CD4-positive, alpha-beta T cell (primary cell): ENCODE results near the gene GZMH. TPM values are rescaled to one million over a fixed set of nuclear protein-coding genes. Genes with fewer than 3 reads are reported as not detected.

Experiments used
- ATAC-seq: fragments of 200-7000 bp; cut with Tn5 transposase; one replicate; pipeline ENCODE4 v1.10.0; 2022; ENCODE audit warnings: mild to moderate bottlenecking; ENCODE audit not compliant: poor library complexity
- CTCF ChIA-PET: fragments of 350-600 bp; sonication (Branson Sonifier 250); formaldehyde crosslinking; loops from one replicate; lab custom pipeline; 2021; ENCODE audit warnings: antibody characterized with exemption, inconsistent platforms; lab: Charles Lee
- POLR2A ChIA-PET: fragments of 350-600 bp; sonication (Branson Sonifier 250); formaldehyde crosslinking; loops from one replicate; lab custom pipeline; 2021; ENCODE audit warnings: antibody characterized with exemption, inconsistent platforms; lab: Charles Lee
- DNase-seq, 14 experiments: peaks; one replicate each; pipeline ENCODE4 v3.0.0-alpha.2; 2013 to 2020; ENCODE audit warnings: mixed read lengths in 2 of 14
- H3K27ac ChIP-seq, 2 donors: one replicate each; pipeline versions ENCODE4 v1.5.1 to v1.7.0; 2013; ENCODE audit warnings: low read length in 2 of 2, low read depth in 1 of 2, mild to moderate bottlenecking in 1 of 2
- H3K27me3 ChIP-seq, 2 experiments: 1 replicate in 1 of 2; 2 replicates in 1 of 2; pipeline versions ENCODE4 v1.6.1 to v1.7.0; 2013; ENCODE audit warnings: low read length in 2 of 2, control low read depth in 1 of 2, mild to moderate bottlenecking in 1 of 2, moderate library complexity in 1 of 2; ENCODE audit not compliant: insufficient read depth in 2 of 2, control insufficient read depth in 1 of 2
- H3K36me3 ChIP-seq: one replicate; pipeline ENCODE4 v1.6.1; 2013; ENCODE audit warnings: low read length, control low read depth; ENCODE audit not compliant: insufficient read depth
- H3K4me1 ChIP-seq: one replicate; pipeline ENCODE4 v1.6.1; 2013; ENCODE audit warnings: low read length, control low read depth; ENCODE audit not compliant: insufficient read depth
- H3K4me3 ChIP-seq: one replicate; pipeline ENCODE4 v1.5.1; 2013; ENCODE audit warnings: mild to moderate bottlenecking, low read length, moderate library complexity
- H3K9me3 ChIP-seq, 2 experiments: 1 replicate in 1 of 2; 2 replicates in 1 of 2; pipeline versions ENCODE4 v1.6.1 to v1.7.0; 2013; ENCODE audit warnings: low read length in 2 of 2, mild to moderate bottlenecking in 2 of 2, control low read depth in 1 of 2, moderate library complexity in 1 of 2; ENCODE audit not compliant: control insufficient read depth in 1 of 2, insufficient read depth in 1 of 2
- H3K27ac Mint-ChIP-seq: one replicate; pipeline ENCODE4 v1.8.0; 2020; ENCODE audit warnings: mixed read lengths
- H3K27me3 Mint-ChIP-seq: one replicate; pipeline ENCODE4 v1.8.0; 2021; ENCODE audit warnings: mixed read lengths
- H3K36me3 Mint-ChIP-seq: one replicate; pipeline ENCODE4 v1.8.0; 2021; ENCODE audit warnings: low read depth, mixed read lengths
- H3K4me1 Mint-ChIP-seq: one replicate; pipeline ENCODE4 v1.8.0; 2021; ENCODE audit warnings: low read depth, mixed read lengths
- H3K4me3 Mint-ChIP-seq: one replicate; pipeline ENCODE4 v1.8.0; 2020; ENCODE audit warnings: mild to moderate bottlenecking, mixed read lengths
- H3K9me3 Mint-ChIP-seq: one replicate; pipeline ENCODE4 v1.8.0; 2020; ENCODE audit warnings: mixed read lengths
- CTCF ChIP-seq: fragments of 200-600 bp; IDR thresholded peaks from one replicate; pipeline ENCODE4 v1.8.0; 2022; ENCODE audit warnings: antibody characterized with exemption, mild to moderate bottlenecking
- intact Hi-C, 2 experiments: fragments of 100-400 bp; cut with DNase I in 1 of 2; cut with micrococcal nuclease in 1 of 2; formaldehyde crosslinking; loops; one replicate each; pipeline versions ENCODE4 v1.15.1 to v1.9.0; 2023 to 2025; cut with DNase I, micrococcal nuclease
- total RNA-seq, 174 experiments: library from RNA in 2 of 174; stranded (reverse) in 2 of 174; gene quantifications; one replicate each; pipeline ENCODE4 v1.2.3 and lab custom pipeline; 2021 to 2026

The GZMH gene
- total RNA-seq, 2 experiments from 2014 or later, result 0.56 to 1.2 TPM

DNA sequence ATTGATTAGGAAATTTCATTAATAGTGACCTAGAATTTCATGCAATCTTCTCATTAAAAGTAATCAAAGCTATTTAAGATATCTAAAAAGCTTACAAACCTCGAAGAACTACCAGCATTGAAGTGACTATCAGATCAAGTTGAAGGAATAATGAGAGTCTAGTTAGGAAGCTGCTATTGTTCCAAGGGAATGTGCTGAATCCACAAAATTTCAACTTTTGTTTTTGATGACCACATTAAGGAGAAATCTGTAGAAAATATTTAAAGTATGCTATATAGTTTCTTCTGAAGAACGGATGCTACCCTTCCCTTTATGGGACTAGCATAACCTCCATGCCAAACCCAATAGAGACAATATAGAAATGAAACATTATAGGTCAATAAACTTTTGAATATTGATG lies 30.9 kb downstream of the GZMH start:
- DNase-seq, result no peak
- no peaks in the 10 kb centered on the region for H3K36me3 Mint-ChIP-seq
- CTCF ChIA-PET, result interaction anchor here (1.0 kb wide), 1 partner anchor 37 kb away, joined by 3 read pairs; no protein-coding TSS in a partner anchor
- no peaks in the 10 kb centered on the region for H3K36me3 ChIP-seq
- no peaks in the 10 kb centered on the region for H3K9me3 ChIP-seq
- POLR2A ChIA-PET, result no interaction called here
- no peaks in the 10 kb centered on the region for H3K4me1 Mint-ChIP-seq
- no peak overlapping the region for H3K4me3 ChIP-seq
- H3K27ac ChIP-seq, result no peak overlapping the region
- intact Hi-C loops, result no loop called here
- H3K4me1 ChIP-seq, result no peaks in the 10 kb centered on the region
- H3K27ac Mint-ChIP-seq, result no peak overlapping the region
- H3K9me3 Mint-ChIP-seq, result no peaks in the 10 kb centered on the region
- no peak overlapping the region for H3K4me3 Mint-ChIP-seq
- TF ChIP-seq CTCF, result no peak
- no peaks in the 10 kb centered on the region for H3K27me3 Mint-ChIP-seq
- H3K27me3 ChIP-seq, result no peaks in the 10 kb centered on the region
- ATAC-seq, result no peak

GRCh38 chr14:24576771-24577170 lies 32.7 kb downstream of the GZMH start:
- Histone ChIP-seq H3K27me3 (no peaks in the 10 kb centered on the region), H3K9me3 (no peaks in the 10 kb centered on the region), H3K27ac (no peak overlapping the region), H3K4me1 (no peaks in the 10 kb centered on the region), H3K36me3 (no peaks in the 10 kb centered on the region), H3K4me3 (no peak overlapping the region)
- no peak overlapping the region for H3K4me3 Mint-ChIP-seq
- H3K27ac Mint-ChIP-seq, result no peak overlapping the region
- no peak for DNase-seq
- intact Hi-C loops, result no loop called here
- no peaks in the 10 kb centered on the region for H3K4me1 Mint-ChIP-seq
- POLR2A ChIA-PET, result no interaction called here
- H3K36me3 Mint-ChIP-seq, result no peaks in the 10 kb centered on the region
- no peak for TF ChIP-seq CTCF
- CTCF ChIA-PET, result no interaction called here
- ATAC-seq, result no peak
- no peaks in the 10 kb centered on the region for H3K9me3 Mint-ChIP-seq
- no peaks in the 10 kb centered on the region for H3K27me3 Mint-ChIP-seq

DNA sequence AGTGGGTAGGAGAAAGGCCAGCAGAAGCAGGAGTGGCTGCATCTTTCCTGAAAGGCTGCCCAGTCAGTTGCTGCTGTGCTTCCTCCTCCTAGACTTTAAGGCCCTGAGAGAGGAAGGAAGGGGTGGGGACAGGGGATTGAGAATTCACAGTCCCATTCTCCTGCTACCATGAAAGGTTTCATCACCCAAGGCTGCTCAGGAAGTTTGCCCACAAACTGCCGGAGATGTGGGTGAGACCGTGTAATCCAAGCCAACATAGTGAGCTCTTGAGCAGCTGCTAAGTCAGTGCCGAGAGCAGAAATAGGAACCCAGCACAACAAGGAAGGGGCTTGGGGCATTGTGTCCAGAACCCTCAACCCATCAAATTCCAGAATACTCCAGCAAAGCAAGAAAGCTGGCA lies 33.3 kb downstream of the GZMH start, which contains the start of gene CTSG:
Gene CTSG (minus strand): TSS at position 69 of the 400 bp plus-strand sequence. CDS start 27 bp downstream, at position 42.
- ChIA-PET POLR2A (no interaction called here), CTCF (no interaction called here)
- H3K4me1 Mint-ChIP-seq, result no peaks in the 10 kb centered on the region
- no peaks in the 10 kb centered on the region for H3K9me3 ChIP-seq
- no peaks in the 10 kb centered on the region for H3K27me3 ChIP-seq
- no peaks in the 10 kb centered on the region for H3K4me1 ChIP-seq
- H3K4me3 Mint-ChIP-seq, result no peak within 1 kb of the TSS
- H3K4me3 ChIP-seq, result no peak within 1 kb of the TSS
- H3K36me3 ChIP-seq, result no peaks in the 10 kb centered on the region
- ATAC-seq (no peak), DNase-seq (peak in 2 of 14 experiments; percentile 3 to 7)
- no peaks in the 10 kb centered on the region for H3K27me3 Mint-ChIP-seq
- no peaks in the 10 kb centered on the region for H3K9me3 Mint-ChIP-seq
- intact Hi-C loops, result no loop called here
- no peak within 1 kb of the TSS for H3K27ac Mint-ChIP-seq
- TF ChIP-seq CTCF, result no peak
- no peaks in the 10 kb centered on the region for H3K36me3 Mint-ChIP-seq
- no peak within 1 kb of the TSS for H3K27ac ChIP-seq
